NCI-H82 (cell line): ENCODE data around the gene LGR4.

Experiments used
- DNase-seq: peaks from one replicate; lab custom pipeline; 2025; lab: John Stamatoyannopoulos, UW

Gene LGR4

GRCh38 chr11:27379449-27379848, 93.1 kb downstream of the LGR4 start:
- no peak for DNase-seq

- DNase-seq, result no peak
These were observed 97.2 kb downstream of the LGR4 start for GRCh38 chr11:27375370-27375769.

GRCh38 chr11:27373856-27374602, 98.6 kb downstream of the LGR4 start:
- DNase-seq, result no peak

GRCh38 chr11:27373392-27373791, 99.2 kb downstream of the LGR4 start:
- DNase-seq, result no peak

GRCh38 chr11:27372164-27372563, 100.4 kb downstream of the LGR4 start:
- no peak for DNase-seq

- DNase-seq, result no peak
These were observed 101.1 kb downstream of the LGR4 start for GRCh38 chr11:27371489-27371888.

GRCh38 chr11:27370374-27370773, 102.2 kb downstream of the LGR4 start:
- no peak for DNase-seq

GRCh38 chr11:27367881-27368280, 104.7 kb downstream of the LGR4 start:
- DNase-seq, result no peak

GRCh38 chr11:27363576-27364117, 108.9 kb downstream of the LGR4 start:
- DNase-seq, result no peak

- DNase-seq, result peak; percentile 95
These were observed 109.6 kb downstream of the LGR4 start, which contains the start of gene CCDC34 for GRCh38 chr11:27362749-27363575. TSS of gene CCDC34 (minus strand) at chr11:27363215. CDS start at chr11:27363194, 21 bp downstream.

GRCh38 chr11:27361649-27362431, 110.8 kb downstream of the LGR4 start:
- no peak for DNase-seq

- DNase-seq, result no peak
These were observed 114.3 kb downstream of the LGR4 start for GRCh38 chr11:27358296-27358695.

- DNase-seq, result no peak
These were observed 115.3 kb downstream of the LGR4 start for GRCh38 chr11:27357250-27357649.

- DNase-seq, result no peak
These were observed 115.9 kb downstream of the LGR4 start for GRCh38 chr11:27356624-27357222.

GRCh38 chr11:27355575-27356104, 117.0 kb downstream of the LGR4 start:
- DNase-seq, result no peak

- DNase-seq, result no peak
These were observed 118.1 kb downstream of the LGR4 start for GRCh38 chr11:27354359-27354965.

- no peak for DNase-seq
These were observed 118.8 kb downstream of the LGR4 start for GRCh38 chr11:27353593-27354358.

- DNase-seq, result no peak
These were observed 119.8 kb downstream of the LGR4 start for GRCh38 chr11:27352781-27353180.

- DNase-seq, result no peak
These were observed 122.1 kb downstream of the LGR4 start for GRCh38 chr11:27350511-27350910.

- no peak for DNase-seq
These were observed 122.7 kb downstream of the LGR4 start for GRCh38 chr11:27349919-27350318.
